HG02973 (cell line): Measurements from ENCODE around the gene SCGB1A1.

Experiments
- ATAC-seq: cut with Tn5 transposase; IDR thresholded peaks from one replicate; pipeline ENCODE4 v1.9.1; 2021; ENCODE audit warnings: moderate library complexity; ENCODE audit not compliant: unreplicated experiment

Gene SCGB1A1

GRCh38 chr11:62420882-62421281 is 2.0 kb downstream of the SCGB1A1 start:
- ATAC-seq = no peak

GRCh38 chr11:62421996-62422395 is 3.2 kb downstream of the SCGB1A1 start:
- ATAC-seq = no peak

- no peak for ATAC-seq
These were observed 4.2 kb downstream of the SCGB1A1 start for GRCh38 chr11:62423012-62423411.

- ATAC-seq = no peak
These were observed 8.9 kb downstream of the SCGB1A1 start for GRCh38 chr11:62427630-62428233.

DNA sequence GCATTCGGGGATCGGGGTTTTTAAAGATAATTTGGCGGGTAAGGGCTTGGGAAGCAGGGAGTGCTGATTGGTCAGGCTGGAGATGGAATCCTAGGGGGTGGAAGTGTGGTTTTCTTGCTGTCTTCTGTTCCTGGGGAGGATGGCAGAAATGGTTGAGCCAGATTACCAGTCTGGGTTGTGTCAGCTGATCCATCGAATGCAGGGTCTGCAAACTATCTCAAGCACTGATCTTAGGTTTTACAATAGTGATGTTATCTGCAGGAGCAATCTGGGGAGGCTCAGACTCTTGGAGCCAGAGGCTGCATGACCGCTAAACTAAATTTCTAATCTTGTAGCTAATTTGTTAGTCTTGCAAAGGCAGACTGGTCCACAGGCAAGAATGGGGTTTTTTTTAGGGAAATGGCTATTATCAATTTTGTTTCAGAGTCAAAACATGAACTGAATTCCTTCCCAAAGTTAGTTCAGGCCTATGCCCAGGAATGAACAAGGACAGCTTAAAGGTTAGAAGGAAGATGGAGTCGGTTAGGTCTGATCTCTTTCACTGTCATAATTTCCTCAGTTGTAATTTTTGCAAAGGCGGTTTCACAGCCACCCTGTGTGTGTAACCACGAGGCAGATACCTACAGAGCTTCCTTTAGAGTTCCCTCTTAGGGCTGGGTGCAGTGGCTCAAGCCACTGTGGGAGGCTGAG is 10.2 kb downstream of the SCGB1A1 start:
- no peak for ATAC-seq

DNA sequence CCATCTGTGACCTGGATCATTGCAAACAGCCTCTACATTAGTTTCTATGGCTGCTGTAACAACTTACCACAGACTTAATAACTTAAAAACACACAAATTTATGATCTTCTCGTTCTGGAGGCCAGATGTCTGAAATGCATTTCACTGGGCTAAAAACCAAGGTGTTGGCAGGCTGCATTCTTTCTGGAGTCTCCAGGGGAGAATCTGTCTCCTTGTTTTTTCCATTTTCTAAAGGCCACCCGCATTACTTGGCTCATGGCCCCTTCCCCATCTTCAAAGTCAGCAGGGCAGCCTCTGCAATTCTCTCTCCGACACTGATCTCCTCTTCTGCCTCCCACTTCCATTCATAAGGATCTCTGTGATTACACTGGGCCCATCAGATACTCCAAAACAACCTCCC is 11.6 kb downstream of the SCGB1A1 start:
- ATAC-seq = no peak

- no peak for ATAC-seq
These were observed 12.5 kb downstream of the SCGB1A1 start for GRCh38 chr11:62431171-62431901.

DNA sequence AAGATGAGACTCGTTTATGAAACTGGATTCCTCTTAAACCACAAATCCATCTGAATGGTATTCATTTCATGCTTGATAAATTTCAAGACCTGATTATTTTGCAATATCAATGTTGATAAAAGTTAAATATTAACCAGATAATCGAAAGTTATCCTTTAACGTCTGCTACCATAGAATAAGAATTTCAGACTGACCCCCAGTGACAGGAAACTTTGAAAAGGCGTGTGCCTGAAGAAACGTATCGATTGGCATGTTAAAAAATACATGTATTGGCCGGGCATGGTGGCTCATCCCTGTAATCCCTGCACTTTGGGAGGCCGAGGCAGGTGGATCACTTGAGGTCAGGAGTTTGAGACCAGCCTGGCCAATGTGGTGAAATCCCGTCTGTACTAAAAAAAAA is 13.9 kb downstream of the SCGB1A1 start:
- ATAC-seq = no peak

DNA sequence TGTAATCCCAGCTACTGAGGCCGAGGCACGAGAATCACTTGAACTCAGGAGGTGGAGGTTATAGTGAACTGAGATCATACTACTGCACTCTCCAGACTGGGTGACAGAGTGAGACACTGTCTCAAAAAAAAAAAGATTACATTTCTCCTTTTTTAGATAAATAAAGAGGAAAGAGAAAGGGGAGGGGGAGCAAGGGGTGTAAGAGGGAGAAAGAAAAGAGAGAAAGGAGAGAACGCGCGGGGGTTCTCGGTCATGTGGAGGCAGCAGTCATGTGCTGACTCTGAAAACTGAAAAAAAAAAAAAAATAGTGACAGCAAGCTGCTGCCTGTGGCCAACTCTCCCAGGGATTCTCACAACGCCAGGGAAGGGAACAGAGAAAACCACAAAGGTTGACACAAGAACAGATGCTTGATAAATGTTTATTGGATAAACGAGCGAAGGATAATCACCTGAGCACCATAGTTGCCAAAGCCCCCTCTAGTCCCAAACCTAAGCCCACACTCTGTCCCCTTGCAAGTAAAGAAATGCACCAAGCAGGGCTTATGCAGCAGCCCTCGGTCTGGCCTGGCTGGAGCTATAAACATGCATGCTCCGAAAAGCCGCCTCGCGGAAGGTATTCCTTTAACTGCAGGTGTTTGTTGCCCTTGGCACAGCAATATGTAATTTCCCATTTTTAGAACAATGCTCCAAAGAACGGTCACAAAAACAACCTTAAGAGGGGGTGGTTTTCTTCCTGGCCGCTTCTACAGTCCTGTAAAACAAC is 14.5 kb downstream of the SCGB1A1 start:
- no peak for ATAC-seq

GRCh38 chr11:62433904-62434276 is 15.1 kb downstream of the SCGB1A1 start:
- no peak for ATAC-seq

DNA sequence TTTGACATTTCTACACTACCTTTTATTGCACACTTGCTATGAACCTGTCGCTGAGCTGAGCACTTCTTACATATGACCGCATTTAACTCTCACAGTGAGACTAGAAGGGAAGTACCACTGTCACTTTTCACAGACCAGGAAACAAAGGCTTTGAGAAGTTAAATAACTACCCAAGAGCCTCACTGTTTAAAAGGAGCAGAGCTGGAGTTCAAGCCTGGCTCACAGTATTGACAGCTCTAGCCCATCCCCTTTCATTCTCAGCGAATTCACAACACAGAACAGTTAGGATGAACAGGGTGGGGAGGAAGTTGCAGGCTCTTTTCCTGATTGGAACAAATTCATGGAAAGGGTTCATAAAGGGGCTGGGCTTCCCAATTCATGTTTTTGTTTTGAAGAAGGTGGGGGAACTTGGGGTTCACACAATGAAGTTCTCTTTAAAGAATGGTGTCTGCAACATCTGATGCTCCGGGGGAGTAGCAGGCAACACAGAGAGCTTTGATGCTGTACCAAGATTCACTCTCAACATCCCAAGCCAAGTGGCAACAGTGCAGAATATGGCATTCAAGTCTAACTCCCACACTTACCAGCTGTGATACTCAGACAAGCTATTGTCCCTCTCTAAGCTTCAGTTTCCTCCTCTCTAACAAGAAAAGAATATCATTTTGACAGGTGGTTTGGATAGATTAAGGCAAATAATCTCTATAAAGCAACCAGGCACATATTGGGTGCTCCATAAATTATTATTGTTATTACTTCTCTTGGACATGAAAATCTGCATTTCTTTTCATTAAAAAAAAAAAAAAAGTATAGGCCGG is 17.2 kb downstream of the SCGB1A1 start:
- ATAC-seq = no peak

GRCh38 chr11:62437616-62438015 is 18.8 kb downstream of the SCGB1A1 start:
- ATAC-seq = no peak

- no peak for ATAC-seq
These were observed 19.8 kb downstream of the SCGB1A1 start for GRCh38 chr11:62438641-62439040.

DNA sequence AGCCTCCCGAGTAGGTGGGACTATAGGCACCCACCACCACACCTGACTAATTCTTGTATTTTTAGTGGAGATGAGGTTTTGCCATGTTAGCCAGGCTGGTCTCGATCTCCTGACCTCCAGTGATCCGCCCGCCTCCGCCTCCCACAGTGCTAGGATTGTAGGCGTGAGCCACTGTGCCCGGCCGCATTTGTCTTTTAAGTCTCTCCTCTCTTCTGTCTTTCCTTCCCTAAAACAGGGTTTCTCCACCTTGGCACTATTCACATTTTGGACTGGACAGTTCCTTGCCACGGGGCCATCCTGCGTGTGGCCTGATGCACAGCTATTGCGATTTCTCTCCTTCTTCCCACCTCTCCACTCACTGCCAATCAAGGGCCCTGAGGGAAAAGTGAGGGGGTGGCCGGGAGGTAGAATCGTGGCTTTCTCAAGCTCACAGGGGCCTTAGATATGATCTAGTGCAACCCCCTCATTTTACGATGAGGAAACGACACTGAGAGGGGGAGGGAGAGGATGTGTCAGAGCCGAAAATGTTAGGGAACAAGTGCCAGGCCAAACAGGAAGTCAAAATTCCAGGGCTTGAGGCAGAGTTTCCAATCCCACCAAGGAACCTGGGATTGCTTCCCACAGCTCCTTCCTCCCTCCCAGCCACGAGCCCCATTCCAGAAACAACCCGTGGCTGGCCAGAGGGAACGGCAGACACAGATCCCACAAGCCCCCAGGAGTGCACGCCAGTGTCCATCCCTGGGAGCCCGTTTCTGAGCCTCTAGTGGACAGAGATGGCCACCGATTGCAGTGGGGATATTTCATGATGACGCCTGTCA is 21.2 kb downstream of the SCGB1A1 start:
- ATAC-seq = no peak

GRCh38 chr11:62443390-62444235 is 24.8 kb downstream of the SCGB1A1 start:
- no peak for ATAC-seq

- no peak for ATAC-seq
These were observed 25.5 kb downstream of the SCGB1A1 start for GRCh38 chr11:62444236-62444833.

DNA sequence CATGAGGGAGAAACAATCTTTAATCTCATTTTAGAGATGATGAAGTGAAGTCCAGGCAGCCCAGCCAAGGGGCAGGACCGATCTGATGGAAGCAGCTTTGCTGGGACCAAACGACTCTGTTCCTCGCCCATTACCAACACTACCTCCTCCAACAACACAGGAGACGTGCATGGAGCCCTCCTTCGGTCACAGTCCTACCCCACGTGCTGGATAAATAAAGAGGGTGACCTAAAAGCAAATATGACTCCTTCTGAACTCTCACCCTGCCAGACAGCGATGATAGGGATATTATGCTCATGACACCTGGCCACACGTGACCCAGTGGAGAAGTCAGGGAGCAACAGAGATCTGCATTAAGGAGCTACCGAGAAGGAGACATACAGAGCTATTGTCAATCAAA is 26.0 kb downstream of the SCGB1A1 start:
- no peak for ATAC-seq

GRCh38 chr11:62445314-62445740 is 26.5 kb downstream of the SCGB1A1 start:
- ATAC-seq = no peak
